ENCODE measurements around the gene SLIT3. TPM values are rescaled to one million over a fixed set of nuclear protein-coding genes. Genes with fewer than 3 reads are reported as not detected.

The SLIT3 gene
- polyA plus RNA-seq, 1 of the 3 experiments (the other 2 are of a cell fraction), result 119 TPM

DNA sequence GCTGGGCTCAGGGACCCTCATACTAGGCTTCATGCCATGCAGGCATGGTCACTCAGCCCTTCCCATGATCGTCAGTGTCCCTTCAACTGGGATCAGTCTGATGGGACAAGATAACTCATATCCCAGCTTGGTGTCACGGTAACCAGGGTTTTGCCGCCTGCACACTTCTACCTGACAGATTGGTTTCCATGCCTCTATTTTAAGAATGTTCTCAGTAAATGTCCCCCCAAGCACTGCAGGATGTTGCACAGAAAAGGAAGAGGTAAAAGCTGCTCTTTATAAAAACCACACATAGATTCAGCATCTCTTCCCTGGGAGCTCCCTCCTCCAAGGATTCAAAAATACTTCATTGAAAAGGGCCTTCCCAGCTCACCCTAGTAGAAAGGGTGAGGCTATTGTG is 56.1 kb downstream of the SLIT3 start:
- Histone ChIP-seq H3K27me3 (ENCODE audit: insufficient read depth) (no peaks in the 10 kb centered on the region), H3K4me3 (ENCODE audit: low read depth in 2 of 2, low read length in 1 of 2) (no peak overlapping the region), H3K36me3 (replicated peaks in 1 of 2; ENCODE audit: control insufficient read depth in 1 of 2, insufficient read depth in 2 of 2, low read length in 1 of 2) (peaks cover 43 to 78% of the 10 kb centered on the region in 2 experiments), H4K20me1 (ENCODE audit: insufficient read depth) (no peaks in the 10 kb centered on the region), H3K79me2 (ENCODE audit: insufficient read depth) (no peaks in the 10 kb centered on the region), H3F3A (replicated peaks; ENCODE audit: insufficient read depth) (peaks cover 4% of the 10 kb centered on the region), H3K9me3 (peaks cover 7% of the 10 kb centered on the region; the same call in 1 of the 2 replicates), H3K4me1 (ENCODE audit: control insufficient read depth in 1 of 2, insufficient read depth in 2 of 2, low read depth in 1 of 2, low read length in 1 of 2) (peaks cover 0 to 8% of the 10 kb centered on the region in 2 experiments; a peak in 2 of 4 replicates), H3K4me2 (no peak overlapping the region), H3K27ac (ENCODE audit: low read depth in 2 of 2, low read length in 1 of 2) (no peak overlapping the region), H3K9ac (no peak overlapping the region), H2AFZ (ENCODE audit: low read depth) (no peak overlapping the region), H3K9me2 (no peaks in the 10 kb centered on the region)
- no peak for DNase-seq
- 92% methylated on average over 3 of the region's 3 CpGs for WGBS (ENCODE audit: low lambda C conversion rate)
- CTCF ChIA-PET, result interaction anchor here (0.9 to 1.2 kb wide), 2 partner anchors 9 to 11 kb away, joined by 3 read pairs; no protein-coding TSS in a partner anchor
- POLR2A ChIA-PET, result no interaction called here
- TF ChIP-seq MXI1 (IDR thresholded peaks at IDR 0.05; ENCODE audit: low read depth, low read length), result no peak
- TF ChIP-seq MEF2A (IDR thresholded peaks at IDR 0.05; ENCODE audit: borderline replicate concordance, low read depth), result no peak
- no peak for TF ChIP-seq SMC3 (IDR thresholded peaks at IDR 0.05; ENCODE audit: low read depth, low read length)
- no peak for TF ChIP-seq FOXM1 (IDR thresholded peaks at IDR 0.05; ENCODE audit: low read depth)
- TF ChIP-seq, protein P1, sequence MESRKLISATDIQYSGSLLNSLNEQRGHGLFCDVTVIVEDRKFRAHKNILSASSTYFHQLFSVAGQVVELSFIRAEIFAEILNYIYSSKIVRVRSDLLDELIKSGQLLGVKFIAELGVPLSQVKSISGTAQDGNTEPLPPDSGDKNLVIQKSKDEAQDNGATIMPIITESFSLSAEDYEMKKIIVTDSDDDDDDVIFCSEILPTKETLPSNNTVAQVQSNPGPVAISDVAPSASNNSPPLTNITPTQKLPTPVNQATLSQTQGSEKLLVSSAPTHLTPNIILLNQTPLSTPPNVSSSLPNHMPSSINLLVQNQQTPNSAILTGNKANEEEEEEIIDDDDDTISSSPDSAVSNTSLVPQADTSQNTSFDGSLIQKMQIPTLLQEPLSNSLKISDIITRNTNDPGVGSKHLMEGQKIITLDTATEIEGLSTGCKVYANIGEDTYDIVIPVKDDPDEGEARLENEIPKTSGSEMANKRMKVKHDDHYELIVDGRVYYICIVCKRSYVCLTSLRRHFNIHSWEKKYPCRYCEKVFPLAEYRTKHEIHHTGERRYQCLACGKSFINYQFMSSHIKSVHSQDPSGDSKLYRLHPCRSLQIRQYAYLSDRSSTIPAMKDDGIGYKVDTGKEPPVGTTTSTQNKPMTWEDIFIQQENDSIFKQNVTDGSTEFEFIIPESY (IDR thresholded peaks at IDR 0.05; ENCODE audit: borderline replicate concordance, low read depth), result no peak
- TF ChIP-seq, protein P2, sequence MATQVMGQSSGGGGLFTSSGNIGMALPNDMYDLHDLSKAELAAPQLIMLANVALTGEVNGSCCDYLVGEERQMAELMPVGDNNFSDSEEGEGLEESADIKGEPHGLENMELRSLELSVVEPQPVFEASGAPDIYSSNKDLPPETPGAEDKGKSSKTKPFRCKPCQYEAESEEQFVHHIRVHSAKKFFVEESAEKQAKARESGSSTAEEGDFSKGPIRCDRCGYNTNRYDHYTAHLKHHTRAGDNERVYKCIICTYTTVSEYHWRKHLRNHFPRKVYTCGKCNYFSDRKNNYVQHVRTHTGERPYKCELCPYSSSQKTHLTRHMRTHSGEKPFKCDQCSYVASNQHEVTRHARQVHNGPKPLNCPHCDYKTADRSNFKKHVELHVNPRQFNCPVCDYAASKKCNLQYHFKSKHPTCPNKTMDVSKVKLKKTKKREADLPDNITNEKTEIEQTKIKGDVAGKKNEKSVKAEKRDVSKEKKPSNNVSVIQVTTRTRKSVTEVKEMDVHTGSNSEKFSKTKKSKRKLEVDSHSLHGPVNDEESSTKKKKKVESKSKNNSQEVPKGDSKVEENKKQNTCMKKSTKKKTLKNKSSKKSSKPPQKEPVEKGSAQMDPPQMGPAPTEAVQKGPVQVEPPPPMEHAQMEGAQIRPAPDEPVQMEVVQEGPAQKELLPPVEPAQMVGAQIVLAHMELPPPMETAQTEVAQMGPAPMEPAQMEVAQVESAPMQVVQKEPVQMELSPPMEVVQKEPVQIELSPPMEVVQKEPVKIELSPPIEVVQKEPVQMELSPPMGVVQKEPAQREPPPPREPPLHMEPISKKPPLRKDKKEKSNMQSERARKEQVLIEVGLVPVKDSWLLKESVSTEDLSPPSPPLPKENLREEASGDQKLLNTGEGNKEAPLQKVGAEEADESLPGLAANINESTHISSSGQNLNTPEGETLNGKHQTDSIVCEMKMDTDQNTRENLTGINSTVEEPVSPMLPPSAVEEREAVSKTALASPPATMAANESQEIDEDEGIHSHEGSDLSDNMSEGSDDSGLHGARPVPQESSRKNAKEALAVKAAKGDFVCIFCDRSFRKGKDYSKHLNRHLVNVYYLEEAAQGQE (IDR thresholded peaks at IDR 0.05; ENCODE audit: low read depth, low read length), result no peak
- no peak for TF ChIP-seq NFIC (IDR thresholded peaks at IDR 0.05; ENCODE audit: borderline replicate concordance)
- TF ChIP-seq RCOR1 (IDR thresholded peaks at IDR 0.05; ENCODE audit: low read length), result no peak

DNA sequence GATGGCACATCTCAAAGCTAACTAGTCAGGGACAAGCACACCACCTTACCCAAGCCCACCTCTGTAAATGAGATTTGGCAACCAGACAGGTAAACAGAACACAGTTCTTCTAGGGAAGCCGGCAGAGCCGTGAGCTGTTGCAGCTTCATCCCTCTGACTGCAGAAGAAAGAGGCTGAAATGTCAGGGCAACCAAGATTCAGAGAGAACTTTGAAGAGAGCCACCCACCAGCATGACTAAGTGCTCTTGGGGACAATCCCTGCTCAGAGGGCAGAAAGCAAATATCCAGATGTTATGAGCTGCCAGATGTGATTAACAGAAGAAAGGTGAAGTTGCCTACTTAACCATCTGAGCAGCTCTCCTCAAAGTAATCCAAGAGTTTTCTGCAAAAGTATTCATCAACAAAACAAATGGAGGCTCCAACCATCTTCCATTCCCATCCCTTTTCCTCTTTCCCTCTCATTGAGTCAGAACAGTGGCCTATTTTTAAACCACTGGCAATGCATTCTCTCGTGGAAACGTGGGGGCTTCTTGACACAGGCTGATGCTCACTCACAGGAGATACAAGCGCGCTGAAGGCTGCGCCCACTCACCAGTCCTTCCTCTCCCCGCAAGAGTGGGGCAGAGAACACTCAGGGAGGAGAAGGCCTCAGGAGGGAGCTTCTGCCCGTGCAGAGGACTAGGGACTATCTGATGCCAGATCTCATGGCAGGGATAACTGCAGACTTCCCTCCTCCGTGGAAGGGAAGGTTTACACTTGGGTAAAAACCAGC is 57.1 kb downstream of the SLIT3 start:
- Histone ChIP-seq H4K20me1 (ENCODE audit: insufficient read depth) (no peaks in the 10 kb centered on the region), H3K27ac (ENCODE audit: low read depth in 2 of 2, low read length in 1 of 2) (no peak overlapping the region), H3K4me2 (no peak overlapping the region), H3F3A (replicated peaks; ENCODE audit: insufficient read depth) (peaks cover 5% of the 10 kb centered on the region), H3K9me2 (no peaks in the 10 kb centered on the region), H2AFZ (ENCODE audit: low read depth) (no peak overlapping the region), H3K4me3 (ENCODE audit: low read depth in 2 of 2, low read length in 1 of 2) (no peak overlapping the region), H3K27me3 (ENCODE audit: insufficient read depth) (no peaks in the 10 kb centered on the region), H3K36me3 (replicated peaks in 1 of 2; ENCODE audit: control insufficient read depth in 1 of 2, insufficient read depth in 2 of 2, low read length in 1 of 2) (peaks cover 43 to 78% of the 10 kb centered on the region in 2 experiments), H3K4me1 (ENCODE audit: control insufficient read depth in 1 of 2, insufficient read depth in 2 of 2, low read depth in 1 of 2, low read length in 1 of 2) (peaks cover 0 to 2% of the 10 kb centered on the region in 2 experiments; a peak in 2 of 4 replicates), H3K79me2 (ENCODE audit: insufficient read depth) (no peaks in the 10 kb centered on the region), H3K9me3 (peaks cover 12% of the 10 kb centered on the region; the same call in 1 of the 2 replicates), H3K9ac (no peak overlapping the region)
- DNase-seq, result no peak
- TF ChIP-seq MEF2A (IDR thresholded peaks at IDR 0.05; ENCODE audit: borderline replicate concordance, low read depth), result no peak
- TF ChIP-seq SMC3 (IDR thresholded peaks at IDR 0.05; ENCODE audit: low read depth, low read length), result no peak
- TF ChIP-seq, protein P3, sequence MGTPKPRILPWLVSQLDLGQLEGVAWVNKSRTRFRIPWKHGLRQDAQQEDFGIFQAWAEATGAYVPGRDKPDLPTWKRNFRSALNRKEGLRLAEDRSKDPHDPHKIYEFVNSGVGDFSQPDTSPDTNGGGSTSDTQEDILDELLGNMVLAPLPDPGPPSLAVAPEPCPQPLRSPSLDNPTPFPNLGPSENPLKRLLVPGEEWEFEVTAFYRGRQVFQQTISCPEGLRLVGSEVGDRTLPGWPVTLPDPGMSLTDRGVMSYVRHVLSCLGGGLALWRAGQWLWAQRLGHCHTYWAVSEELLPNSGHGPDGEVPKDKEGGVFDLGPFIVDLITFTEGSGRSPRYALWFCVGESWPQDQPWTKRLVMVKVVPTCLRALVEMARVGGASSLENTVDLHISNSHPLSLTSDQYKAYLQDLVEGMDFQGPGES (IDR thresholded peaks at IDR 0.05; ENCODE audit: low read depth, low read length), result no peak
- TF ChIP-seq, protein P4, sequence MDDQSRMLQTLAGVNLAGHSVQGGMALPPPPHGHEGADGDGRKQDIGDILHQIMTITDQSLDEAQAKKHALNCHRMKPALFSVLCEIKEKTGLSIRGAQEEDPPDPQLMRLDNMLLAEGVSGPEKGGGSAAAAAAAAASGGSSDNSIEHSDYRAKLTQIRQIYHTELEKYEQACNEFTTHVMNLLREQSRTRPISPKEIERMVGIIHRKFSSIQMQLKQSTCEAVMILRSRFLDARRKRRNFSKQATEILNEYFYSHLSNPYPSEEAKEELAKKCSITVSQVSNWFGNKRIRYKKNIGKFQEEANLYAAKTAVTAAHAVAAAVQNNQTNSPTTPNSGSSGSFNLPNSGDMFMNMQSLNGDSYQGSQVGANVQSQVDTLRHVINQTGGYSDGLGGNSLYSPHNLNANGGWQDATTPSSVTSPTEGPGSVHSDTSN (IDR thresholded peaks at IDR 0.05), result no peak
- TF ChIP-seq, protein P5, sequence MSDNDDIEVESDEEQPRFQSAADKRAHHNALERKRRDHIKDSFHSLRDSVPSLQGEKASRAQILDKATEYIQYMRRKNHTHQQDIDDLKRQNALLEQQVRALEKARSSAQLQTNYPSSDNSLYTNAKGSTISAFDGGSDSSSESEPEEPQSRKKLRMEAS (IDR thresholded peaks at IDR 0.05; ENCODE audit: low read depth), result no peak
- no peak for TF ChIP-seq EP300 (IDR thresholded peaks at IDR 0.05; ENCODE audit: borderline replicate concordance in 1 of 2, low read depth in 1 of 2, low read length in 1 of 2)
- TF ChIP-seq, protein P2 (IDR thresholded peaks at IDR 0.05; ENCODE audit: low read depth, low read length), result no peak
- ChIA-PET CTCF (interaction anchor here (0.9 to 1.2 kb wide), 2 partner anchors 11 to 25 kb away, joined by 3 to 4 read pairs; no protein-coding TSS in a partner anchor), POLR2A (no interaction called here)
- 94% methylated on average over 10 of the region's 10 CpGs for WGBS (ENCODE audit: low lambda C conversion rate)

All from SK-N-SH (cell line).